Muscle layer of colon (tissue), 2 donors: ENCODE data around the gene PEX7.
"Not testable (repeated sequence)": the region's sequence is repeated elsewhere in the genome, so short reads cannot be mapped to it uniquely, and the experiment has no call there.

ENCODE experiments used
- H3K27ac ChIP-seq: one replicate; pipeline ENCODE4 v1.7.0; 2013; ENCODE audit warnings: low read depth, mild to moderate bottlenecking, low read length, moderate library complexity
- H3K27me3 ChIP-seq, 2 donors: one replicate each; pipeline ENCODE4 v1.7.0; 2013; ENCODE audit warnings: low read length in 2 of 2, mild to moderate bottlenecking in 2 of 2; ENCODE audit not compliant: insufficient read depth in 2 of 2, control insufficient read depth in 1 of 2
- H3K36me3 ChIP-seq: one replicate; pipeline ENCODE4 v1.7.0; 2013; ENCODE audit warnings: mild to moderate bottlenecking, low read length; ENCODE audit not compliant: insufficient read depth
- H3K4me1 ChIP-seq: one replicate; pipeline ENCODE4 v1.7.0; 2013; ENCODE audit warnings: mild to moderate bottlenecking, low read length; ENCODE audit not compliant: insufficient read depth
- H3K4me3 ChIP-seq, 2 donors: one replicate each; pipeline ENCODE4 v1.7.0; 2013; ENCODE audit warnings: low read length in 2 of 2, low read depth in 1 of 2, mild to moderate bottlenecking in 1 of 2, moderate library complexity in 1 of 2
- H3K9ac ChIP-seq: one replicate; pipeline ENCODE4 v1.7.0; 2013; ENCODE audit warnings: low read length
- H3K9me3 ChIP-seq: one replicate; pipeline ENCODE4 v1.7.0; 2013; ENCODE audit warnings: mild to moderate bottlenecking, low read length
- donor health status: abdominal sarcoma.
- donor health status: Adenocarcinoma of cecum.

The PEX7 gene

DNA sequence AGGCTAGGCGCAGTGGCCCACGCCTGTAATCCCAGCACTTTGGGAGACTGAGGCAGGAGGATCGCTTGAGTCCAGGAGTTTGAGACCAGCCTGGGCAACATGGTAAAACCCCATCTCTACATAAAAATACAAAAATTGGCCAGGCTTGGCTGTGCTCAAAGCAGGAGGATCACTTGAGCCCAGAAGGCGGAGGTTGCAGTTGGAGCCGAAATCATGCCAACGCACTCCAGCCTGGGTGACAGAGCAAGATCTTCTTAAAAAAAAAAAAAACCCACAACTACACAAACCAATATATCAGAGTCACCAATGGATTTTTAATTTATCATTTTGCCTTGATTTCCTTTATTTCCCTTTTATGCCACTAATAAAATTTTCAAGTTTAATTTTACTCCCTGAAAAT, 39.4 kb upstream of the PEX7 start:
- H3K36me3 ChIP-seq, result no peaks in the 10 kb centered on the region
- peaks cover 4% of the 10 kb centered on the region for H3K4me1 ChIP-seq
- H3K9me3 ChIP-seq, result no peaks in the 10 kb centered on the region
- no peak overlapping the region for H3K9ac ChIP-seq
- no peak overlapping the region for H3K27ac ChIP-seq
- H3K4me3 ChIP-seq, result no peak overlapping the region
- H3K27me3 ChIP-seq, result no peaks in the 10 kb centered on the region

- Histone ChIP-seq H3K4me1 (peaks cover 4% of the 10 kb centered on the region), H3K27me3 (no peaks in the 10 kb centered on the region), H3K9ac (no peak overlapping the region), H3K9me3 (no peaks in the 10 kb centered on the region), H3K36me3 (no peaks in the 10 kb centered on the region), H3K27ac (no peak overlapping the region), H3K4me3 (no peak overlapping the region)
These were observed 38.7 kb upstream of the PEX7 start for GRCh38 chr6:136783495-136784270.

DNA sequence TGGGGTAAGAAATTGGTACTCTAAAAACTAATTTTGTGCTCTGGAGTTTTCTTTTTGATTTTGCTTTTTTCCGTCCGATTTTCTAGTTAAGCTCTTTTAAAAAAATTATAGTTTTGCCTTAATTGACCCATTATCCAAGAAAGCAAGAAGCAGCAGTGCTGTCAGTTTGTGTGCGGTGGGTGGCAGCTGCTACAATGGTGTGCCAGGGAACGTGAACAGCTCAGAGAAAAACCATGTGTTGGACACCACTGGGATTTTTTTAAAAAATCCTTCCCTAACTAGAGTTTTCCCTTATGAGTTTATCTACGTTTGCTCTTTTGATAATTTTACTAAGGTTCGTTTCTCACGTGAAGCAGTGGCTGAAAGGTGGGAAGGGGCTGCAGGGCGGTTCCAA, 38.1 kb upstream of the PEX7 start:
- Histone ChIP-seq H3K27me3 (no peaks in the 10 kb centered on the region), H3K36me3 (no peaks in the 10 kb centered on the region), H3K4me1 (peaks cover 4% of the 10 kb centered on the region), H3K9ac (no peak overlapping the region), H3K9me3 (no peaks in the 10 kb centered on the region), H3K4me3 (no peak overlapping the region), H3K27ac (no peak overlapping the region)

DNA sequence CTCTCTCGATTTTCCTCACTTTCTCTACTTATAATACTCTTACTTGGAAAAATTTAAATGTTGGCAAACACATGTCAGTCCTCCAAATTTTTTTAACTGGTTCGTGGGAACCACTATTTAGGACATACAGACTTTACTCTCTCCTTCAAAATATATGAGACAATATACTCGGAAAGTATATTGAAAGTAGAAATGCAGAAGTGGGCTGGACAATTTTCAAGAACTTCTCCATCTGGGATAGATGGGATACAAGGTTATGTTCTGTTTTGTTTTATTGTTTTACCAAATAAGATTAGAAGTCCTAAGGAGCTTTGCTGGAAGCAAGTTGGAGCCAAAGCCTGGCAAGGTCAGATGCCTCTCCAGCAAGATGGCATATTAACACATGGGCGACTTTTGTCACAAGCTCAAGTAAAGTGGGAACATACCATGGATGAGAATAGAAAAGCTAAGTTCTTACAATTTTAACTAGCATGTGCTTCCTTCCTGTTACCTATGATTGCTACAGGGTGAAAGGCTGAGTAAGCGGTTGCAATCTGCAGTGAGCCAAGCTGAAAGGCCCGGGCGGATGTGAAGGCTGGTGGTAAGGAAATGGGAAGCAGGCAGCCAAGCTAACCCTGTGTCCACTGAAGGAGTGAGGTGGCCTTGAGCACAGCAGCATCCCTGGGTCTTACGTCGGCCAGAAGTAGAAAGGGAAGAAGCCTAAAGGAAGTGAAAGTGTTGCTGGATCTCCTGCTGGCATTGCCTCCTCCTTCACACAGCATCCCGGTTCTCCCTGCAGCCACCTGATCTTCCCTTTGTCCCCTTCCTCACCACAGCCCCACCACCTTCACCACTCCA, 37.3 kb upstream of the PEX7 start:
- no peak overlapping the region for H3K4me3 ChIP-seq
- no peak overlapping the region for H3K9ac ChIP-seq

DNA sequence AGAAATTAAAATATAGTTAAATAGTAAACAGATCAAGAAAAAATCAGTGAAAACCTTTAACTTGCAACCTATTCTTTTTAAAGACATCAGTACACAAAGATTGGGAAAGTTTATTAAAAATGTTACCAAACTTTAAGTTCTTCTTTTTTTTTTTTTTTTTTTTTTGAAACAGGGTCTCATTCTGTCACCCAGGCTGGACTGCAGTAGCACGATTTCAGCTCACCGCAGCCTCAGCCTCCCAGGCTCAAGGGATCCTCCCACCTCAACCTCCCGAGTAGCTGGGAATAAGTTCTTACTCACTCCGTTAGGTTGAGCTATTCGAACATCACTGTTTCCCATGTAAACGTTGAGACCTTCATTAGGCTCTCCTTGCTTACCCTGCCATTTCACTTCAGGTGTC, 35.7 kb upstream of the PEX7 start:
- Histone ChIP-seq H3K9me3 (no peaks in the 10 kb centered on the region), H3K4me3 (no peak overlapping the region), H3K27me3 (no peaks in the 10 kb centered on the region), H3K27ac (no peak overlapping the region), H3K9ac (no peak overlapping the region), H3K4me1 (peaks cover 4% of the 10 kb centered on the region), H3K36me3 (no peaks in the 10 kb centered on the region)

More for the DNA sequence above, 37.3 kb upstream of the PEX7 start:
- H3K36me3 ChIP-seq, result no peaks in the 10 kb centered on the region
- no peaks in the 10 kb centered on the region for H3K9me3 ChIP-seq
- no peaks in the 10 kb centered on the region for H3K27me3 ChIP-seq
- H3K27ac ChIP-seq, result no peak overlapping the region
- peaks cover 4% of the 10 kb centered on the region for H3K4me1 ChIP-seq

GRCh38 chr6:136787726-136788068, 34.7 kb upstream of the PEX7 start:
- Histone ChIP-seq H3K9ac (no peak overlapping the region), H3K4me3 (no peak overlapping the region), H3K27ac (no peak overlapping the region), H3K27me3 (no peaks in the 10 kb centered on the region), H3K9me3 (no peaks in the 10 kb centered on the region), H3K4me1 (peaks cover 4% of the 10 kb centered on the region), H3K36me3 (no peaks in the 10 kb centered on the region)

- no peaks in the 10 kb centered on the region for H3K9me3 ChIP-seq
- peaks cover 7% of the 10 kb centered on the region for H3K4me1 ChIP-seq
- no peak overlapping the region for H3K27ac ChIP-seq
- no peaks in the 10 kb centered on the region for H3K27me3 ChIP-seq
- no peaks in the 10 kb centered on the region for H3K36me3 ChIP-seq
- H3K4me3 ChIP-seq, result no peak overlapping the region
- H3K9ac ChIP-seq, result no peak overlapping the region
These were observed 34.1 kb upstream of the PEX7 start for GRCh38 chr6:136788069-136788902.

GRCh38 chr6:136789440-136789839, 33.0 kb upstream of the PEX7 start:
- not testable (repeated sequence) for H3K27me3 ChIP-seq, H3K4me3 ChIP-seq, H3K36me3 ChIP-seq, H3K9me3 ChIP-seq, H3K27ac ChIP-seq, H3K4me1 ChIP-seq, H3K9ac ChIP-seq

DNA sequence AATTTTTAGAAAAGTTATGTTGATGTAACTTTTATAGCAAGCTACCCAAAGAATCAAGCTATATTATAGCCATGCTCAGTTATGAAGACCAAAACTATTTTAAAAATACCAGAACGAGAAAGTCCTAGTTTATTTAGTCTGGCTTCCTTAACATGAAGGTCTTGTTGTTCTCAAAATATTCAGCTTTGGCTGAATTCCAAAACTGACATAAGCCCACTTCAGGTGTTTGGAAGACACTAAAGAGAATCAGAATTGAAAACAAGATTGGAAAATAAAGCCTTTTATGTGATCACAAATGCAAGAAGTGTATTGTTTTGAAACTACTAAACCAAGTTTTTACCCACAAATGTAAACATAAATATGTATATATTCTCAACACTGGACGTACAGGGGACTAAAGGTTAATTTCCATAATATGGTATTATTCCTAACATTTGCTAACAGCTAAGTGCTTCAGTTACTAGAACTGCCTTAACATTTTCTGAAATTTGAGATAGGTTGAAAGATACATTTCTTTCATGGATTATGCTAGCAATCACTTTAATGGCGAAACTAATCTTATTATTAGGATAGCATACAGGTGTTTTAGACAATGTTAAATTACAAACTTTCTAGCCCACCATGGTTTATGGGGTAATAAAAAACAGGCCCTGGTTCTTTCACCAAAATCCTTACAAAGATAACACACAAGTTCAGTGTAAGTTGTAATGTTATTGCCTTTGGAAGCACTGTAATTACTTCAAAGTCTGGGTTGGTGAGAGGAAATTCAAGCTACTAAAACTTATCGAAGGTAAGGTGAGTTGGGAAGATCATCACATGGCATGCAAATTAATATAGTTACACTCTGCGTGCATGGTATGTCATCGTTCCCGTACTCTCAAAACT, 31.7 kb upstream of the PEX7 start:
- peaks cover 8% of the 10 kb centered on the region for H3K4me1 ChIP-seq
- peak overlapping the region; percentile 38 for H3K9ac ChIP-seq
- H3K27me3 ChIP-seq, result no peaks in the 10 kb centered on the region
- H3K27ac ChIP-seq, result peak overlapping the region; percentile 51
- no peaks in the 10 kb centered on the region for H3K36me3 ChIP-seq
- no peaks in the 10 kb centered on the region for H3K9me3 ChIP-seq
- H3K4me3 ChIP-seq, result peak overlapping the region; percentile 67 to 87

- Histone ChIP-seq H3K9ac (peak overlapping the region; percentile 38), H3K36me3 (no peaks in the 10 kb centered on the region), H3K27ac (peak overlapping the region; percentile 74), H3K4me3 (peak overlapping the region; percentile 67 to 87), H3K9me3 (no peaks in the 10 kb centered on the region), H3K4me1 (peaks cover 8% of the 10 kb centered on the region), H3K27me3 (no peaks in the 10 kb centered on the region)
These were observed 30.9 kb upstream of the PEX7 start for GRCh38 chr6:136791296-136792094.
